ENCODE measurements around the gene EDIL3.
"Not testable (repeated sequence)": the region's sequence is repeated elsewhere in the genome, so short reads cannot be mapped to it uniquely, and the experiment has no call there.

The EDIL3 gene

DNA sequence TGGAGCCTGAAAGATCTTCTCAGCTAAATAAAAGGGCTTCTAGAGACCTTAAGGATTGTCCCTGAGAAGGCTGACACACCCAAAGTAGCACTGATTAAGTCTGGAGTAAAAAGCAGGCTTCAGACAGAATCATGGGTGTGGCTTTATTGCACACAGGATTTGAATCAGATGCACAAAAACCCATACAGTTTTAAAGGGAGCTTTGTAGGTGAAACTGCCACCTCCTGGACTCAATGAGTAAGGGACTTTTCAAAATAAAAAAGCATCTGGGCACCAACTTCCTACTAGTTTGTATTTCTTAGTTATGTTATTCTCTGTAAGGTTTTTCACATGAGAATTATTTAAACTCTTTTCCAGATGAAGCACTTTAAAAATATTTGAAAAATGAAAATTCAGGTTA is 129.4 kb downstream of the EDIL3 start:
- DNase-seq: no peak

- DNase-seq: no peak
These were observed 130.7 kb downstream of the EDIL3 start for GRCh38 chr5:84253946-84254345.

GRCh38 chr5:84251503-84251902 is 133.2 kb downstream of the EDIL3 start:
- no peak for DNase-seq

DNA sequence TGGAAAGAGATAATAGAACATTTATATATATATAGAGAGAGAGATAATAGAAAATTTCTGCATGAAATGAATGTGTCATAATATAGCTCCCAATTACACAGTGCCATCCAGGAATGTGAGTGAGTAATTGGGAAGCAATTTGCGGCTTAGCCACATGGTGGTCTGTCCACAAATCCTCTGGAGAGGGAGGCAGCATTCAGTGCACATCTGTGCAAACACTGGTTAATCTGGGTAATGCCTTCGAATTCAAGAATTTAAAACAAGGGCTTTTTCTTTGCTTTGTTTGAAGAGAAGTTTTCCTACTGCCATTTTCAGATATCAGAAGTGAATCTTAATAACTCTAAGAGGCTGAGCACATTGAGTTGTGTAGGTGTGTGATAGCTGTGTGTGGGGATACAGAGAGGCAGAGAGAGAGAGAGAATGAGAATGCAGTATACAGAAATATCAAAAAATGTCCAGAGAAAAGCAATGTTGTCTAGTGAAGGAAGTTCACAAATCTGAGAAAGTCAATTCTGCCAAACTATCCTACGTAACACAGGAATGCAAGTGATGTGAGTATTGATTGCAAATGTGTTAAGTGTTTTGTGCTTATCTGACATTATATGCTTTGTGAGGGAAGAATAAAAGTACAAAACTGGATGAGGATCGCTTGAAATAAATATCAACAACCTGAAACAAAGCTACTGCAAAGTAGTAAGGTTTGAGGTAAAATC is 134.6 kb downstream of the EDIL3 start:
- DNase-seq: no peak

GRCh38 chr5:84248013-84248412 is 136.7 kb downstream of the EDIL3 start:
- DNase-seq: no peak

- no peak for DNase-seq
These were observed 142.4 kb downstream of the EDIL3 start for GRCh38 chr5:84242286-84242685.

DNA sequence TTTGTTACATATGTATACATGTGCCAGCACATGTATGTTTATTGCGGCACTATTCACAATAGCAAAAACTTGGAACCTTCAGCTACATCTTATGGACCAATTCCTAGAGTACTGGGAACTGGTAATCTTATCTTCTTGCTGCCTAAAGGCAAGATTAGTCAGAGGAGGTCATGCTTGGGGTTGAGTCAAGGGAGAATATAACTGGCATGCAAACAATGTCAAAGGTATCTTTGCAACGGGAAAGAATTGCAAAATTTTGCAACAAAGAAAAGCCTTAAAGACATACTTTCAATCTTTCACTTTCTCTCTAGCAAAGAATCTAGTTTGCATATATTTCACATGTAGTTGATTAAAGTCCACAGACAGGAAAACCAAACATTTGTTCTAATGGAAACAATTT is 145.2 kb downstream of the EDIL3 start:
- DNase-seq: no peak

DNA sequence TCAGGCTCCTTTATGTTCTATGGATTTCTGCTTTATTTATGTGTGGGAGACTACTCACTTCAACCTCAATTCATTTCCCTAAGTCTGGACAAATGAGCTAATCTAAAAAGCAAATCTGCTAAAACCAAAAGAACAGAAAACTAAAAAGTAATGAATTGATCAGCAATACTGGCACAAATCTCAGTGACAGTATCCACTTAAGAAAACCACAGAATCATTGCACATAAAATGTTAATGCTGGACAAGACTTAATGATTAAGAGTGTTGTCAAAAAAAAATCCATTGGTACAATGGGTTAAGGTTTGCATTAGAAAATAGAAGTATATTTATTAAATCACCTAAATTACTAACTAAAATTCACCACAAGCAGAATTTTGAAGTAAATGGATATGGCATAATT is 147.6 kb downstream of the EDIL3 start:
- DNase-seq: no peak

- DNase-seq: no peak
These were observed 153.2 kb downstream of the EDIL3 start for GRCh38 chr5:84231433-84231832.

GRCh38 chr5:84229045-84229444 is 155.6 kb downstream of the EDIL3 start:
- no peak for DNase-seq

GRCh38 chr5:84228266-84228665 is 156.4 kb downstream of the EDIL3 start:
- no peak for DNase-seq

DNA sequence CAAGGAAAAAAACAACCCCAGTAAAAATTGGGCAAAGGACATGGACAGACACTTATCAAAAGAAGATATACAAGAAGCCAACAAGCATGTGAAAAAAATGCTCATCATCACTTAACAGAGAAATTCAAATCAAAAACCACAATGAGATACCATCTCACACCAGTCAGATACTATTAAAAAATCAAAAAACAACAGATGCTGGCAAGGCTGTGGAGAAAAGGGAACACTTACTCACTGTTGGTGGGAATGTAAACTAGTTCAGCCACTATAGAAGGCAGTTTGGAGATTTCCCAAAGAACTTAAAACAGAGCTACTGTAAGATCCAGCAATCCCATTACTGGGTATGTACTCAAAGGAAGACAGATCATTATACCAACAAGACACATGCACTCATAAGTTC is 157.4 kb downstream of the EDIL3 start:
- DNase-seq: no peak

- DNase-seq: no peak
These were observed 166.1 kb downstream of the EDIL3 start for GRCh38 chr5:84218546-84218945.

DNA sequence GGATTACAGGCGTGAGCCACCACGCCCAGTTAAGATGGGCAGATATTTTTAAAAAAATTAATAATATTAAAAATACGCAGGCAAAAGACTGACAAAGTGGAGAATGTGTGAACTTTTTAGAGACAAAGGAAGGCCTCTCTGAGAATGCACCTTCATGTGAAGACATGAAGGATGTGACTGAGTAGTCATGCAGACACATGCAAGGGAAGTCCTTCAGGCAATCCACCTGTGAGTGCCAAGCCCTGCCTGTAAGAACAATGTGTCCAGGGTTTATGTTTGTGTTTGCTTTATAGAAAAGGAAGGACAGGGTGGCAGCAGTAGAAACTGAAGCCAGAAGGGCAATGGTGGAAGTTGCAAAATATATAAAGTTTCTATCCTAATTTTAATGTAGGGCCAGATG is 169.2 kb downstream of the EDIL3 start:
- DNase-seq: no peak

DNA sequence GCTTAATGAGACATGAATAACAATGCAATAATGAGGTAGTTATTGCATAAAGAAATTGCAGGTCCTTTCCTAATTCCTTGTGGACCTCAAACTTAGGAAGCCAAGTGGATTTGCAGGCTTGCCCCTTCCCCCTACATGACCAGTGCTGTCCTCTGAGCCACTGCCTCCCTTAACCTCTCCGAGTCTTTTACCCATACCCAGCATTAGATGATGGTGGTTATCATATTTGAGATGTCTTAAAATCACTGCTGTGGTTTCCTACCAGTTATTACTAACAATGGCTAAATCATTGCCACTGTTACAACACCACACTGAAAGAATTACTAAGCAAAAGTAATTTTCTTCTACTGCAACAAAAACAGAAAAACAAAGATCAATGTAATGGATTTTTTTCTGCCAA is 170.8 kb downstream of the EDIL3 start:
- DNase-seq: no peak

DNA sequence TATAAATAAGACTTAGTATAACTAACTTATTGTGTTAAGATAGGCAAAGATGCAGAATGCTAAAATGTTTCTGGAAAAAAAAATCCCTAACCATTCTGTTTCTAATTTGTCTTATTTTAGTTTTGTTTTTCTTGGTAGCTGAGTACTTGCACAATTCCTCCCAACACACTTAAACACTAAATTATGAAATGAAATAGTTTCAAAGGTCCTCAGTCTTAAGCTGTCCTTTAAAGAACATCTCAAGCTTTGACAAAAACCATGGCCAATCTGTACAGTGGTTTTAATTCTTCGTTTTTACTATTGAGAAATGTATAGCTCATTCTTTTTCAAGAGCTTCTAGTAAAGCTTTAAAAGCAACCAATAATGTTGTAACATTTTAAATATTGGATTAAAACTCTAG is 171.5 kb downstream of the EDIL3 start:
- DNase-seq: no peak

GRCh38 chr5:84204772-84205171 is 179.9 kb downstream of the EDIL3 start:
- DNase-seq: no peak

DNA sequence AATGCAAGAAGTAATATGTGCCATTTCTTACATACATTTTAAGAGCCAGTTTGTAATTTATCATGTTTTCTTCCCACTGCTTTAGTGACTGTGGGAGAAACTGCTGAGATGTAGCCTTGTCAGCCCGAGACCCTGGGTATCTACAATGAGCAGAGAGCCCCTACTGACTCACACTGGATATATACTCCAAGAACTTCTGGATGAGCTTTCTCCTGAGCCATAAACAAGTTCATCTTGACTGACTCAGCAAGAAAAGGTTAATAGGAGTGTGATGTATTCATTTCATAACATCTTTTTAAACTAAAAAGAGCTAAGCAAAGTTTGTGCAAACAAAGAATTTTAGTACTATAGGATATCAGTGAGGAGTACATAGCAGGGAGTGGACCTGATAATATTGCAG is 182.5 kb downstream of the EDIL3 start:
- DNase-seq: no peak

GRCh38 chr5:84197538-84197937 is 187.1 kb downstream of the EDIL3 start:
- DNase-seq: no peak

DNA sequence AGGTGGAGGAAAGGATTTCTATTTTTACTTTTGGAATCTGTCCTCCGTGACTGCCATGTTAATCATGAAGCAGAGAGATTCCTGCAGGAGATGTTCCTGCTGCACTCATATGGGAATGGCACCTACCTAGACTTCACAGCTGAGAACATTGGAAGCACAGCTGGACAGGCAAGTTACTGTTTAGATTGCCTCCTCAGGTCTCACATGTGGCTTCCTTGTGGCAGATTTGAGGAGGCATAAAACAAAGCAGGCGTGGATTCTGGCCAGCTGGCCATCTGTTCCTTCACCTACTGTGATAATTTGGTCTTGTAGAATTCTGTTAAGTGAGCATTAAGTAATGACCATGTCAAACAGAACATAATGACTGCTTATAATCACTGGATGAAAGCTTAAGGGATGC is 193.4 kb downstream of the EDIL3 start:
- DNase-seq: peak; percentile 59

GRCh38 chr5:84184857-84185256 is 199.8 kb downstream of the EDIL3 start:
- DNase-seq: no peak

DNA sequence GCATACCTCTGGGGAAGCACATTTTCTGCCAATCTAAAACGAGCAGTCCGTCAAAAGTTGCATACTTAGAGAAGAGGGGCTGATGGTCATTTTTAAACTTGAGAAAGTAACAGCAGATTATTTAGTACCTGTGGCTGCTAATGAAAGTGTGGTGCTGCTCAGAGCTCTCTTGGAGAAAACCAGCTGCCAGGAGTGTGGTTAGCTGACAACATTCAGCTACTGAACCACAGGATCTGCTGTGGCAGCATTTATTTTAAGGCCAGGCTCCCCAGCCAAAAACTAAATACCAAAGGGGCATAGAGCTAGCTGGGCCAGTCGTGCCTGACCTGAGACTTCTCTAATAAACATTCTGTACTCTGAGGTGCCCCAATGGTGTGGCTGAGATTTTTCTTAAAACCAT is 203.6 kb downstream of the EDIL3 start:
- no peak for DNase-seq

DNA sequence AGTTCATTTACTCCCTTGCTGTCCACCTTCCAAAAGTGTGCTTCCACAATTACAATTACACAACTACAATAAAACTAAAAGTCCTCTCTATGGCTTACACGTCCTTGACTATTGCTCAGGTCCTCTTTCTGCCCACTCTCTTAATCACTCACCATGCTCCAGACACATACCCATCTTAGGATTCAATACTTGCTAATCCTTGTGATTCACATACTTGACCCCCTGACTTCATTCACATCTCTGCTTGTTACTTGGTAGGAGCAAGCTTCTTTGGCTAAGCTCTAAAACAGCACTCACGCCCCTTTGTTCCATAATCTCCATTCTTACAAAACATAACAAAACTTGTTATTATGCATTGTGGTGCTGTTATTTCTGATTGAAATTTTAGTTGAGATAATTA is 215.8 kb downstream of the EDIL3 start:
- no peak for DNase-seq

GRCh38 chr5:84163671-84164070 is 221.0 kb downstream of the EDIL3 start:
- no peak for DNase-seq

DNA sequence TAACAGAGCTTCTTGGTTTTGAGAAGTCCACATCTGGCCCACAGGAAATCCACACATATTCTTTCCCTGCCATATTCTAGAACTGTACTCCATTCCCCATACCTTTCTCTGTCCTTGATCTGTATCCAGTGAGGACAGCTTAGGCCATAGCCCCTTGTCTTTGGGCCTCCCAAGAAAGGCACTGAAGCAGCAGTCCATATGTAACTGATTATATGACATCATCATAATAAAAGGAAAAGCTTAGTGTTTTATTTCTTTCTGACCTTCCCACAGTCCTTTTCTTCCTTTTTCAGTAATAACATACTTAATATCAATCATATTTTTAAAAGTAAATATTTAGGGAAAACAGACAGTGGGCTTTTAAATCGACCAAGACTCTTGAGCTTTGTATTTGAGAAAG is 222.0 kb downstream of the EDIL3 start:
- no peak for DNase-seq

DNA sequence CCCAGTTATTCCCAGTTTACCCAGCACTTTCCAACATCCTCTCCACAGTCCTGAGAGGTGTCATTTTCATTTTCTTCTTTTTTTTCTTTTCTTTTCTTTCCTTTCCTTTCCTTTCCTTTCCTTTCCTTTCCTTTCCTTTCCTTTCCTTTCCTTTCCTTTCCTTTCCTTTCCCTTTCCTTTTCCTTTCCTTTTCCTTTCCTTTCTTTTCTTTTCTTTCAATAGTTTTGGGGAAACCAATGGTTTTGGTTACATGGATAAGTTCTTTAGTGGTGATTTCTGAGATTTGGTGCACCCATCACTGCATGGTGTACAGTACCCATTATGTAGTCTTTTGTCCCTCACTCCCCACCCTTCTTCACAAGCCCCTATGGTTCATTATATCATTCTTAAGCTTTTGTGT is 224.0 kb downstream of the EDIL3 start:
- DNase-seq: not testable (repeated sequence)

Data from NCI-H1417 treated with DMSO at 0.1 percent for 48 hours (cell line).